Measurements from ENCODE around the gene CELF1.

GRCh38 chr11:47577460-47578041 is 24.6 kb upstream of the CELF1 start:
- TF ChIP-seq YY1 (IDR thresholded peaks at IDR 0.05; ENCODE audit: insufficient read depth, insufficient read length) (no peak), ZNF274 (IDR thresholded peaks at IDR 0.05; ENCODE audit: low read depth, low read length) (no peak), SUZ12 (IDR thresholded peaks at IDR 0.05; ENCODE audit: extremely low read depth, insufficient read depth, insufficient read length) (no peak)

All from NT2/D1 (cell line).